Osteocyte (in vitro differentiated cells): ENCODE data around the gene ZNF212. TPM values are rescaled to one million over a fixed set of nuclear protein-coding genes. Genes with fewer than 3 reads are reported as not detected.
"Not testable (repeated sequence)": the region's sequence is repeated elsewhere in the genome, so short reads cannot be mapped to it uniquely, and the experiment has no call there.

Experiments
- DNase-seq: peaks from one replicate; pipeline ENCODE4 v3.0.0; 2021; ENCODE audit warnings: mixed read lengths; ENCODE audit not compliant: unreplicated experiment; ENCODE audit errors: extremely low spot score
- H3K27ac Mint-ChIP-seq: one replicate; pipeline ENCODE4 v1.8.0; 2021; ENCODE audit warnings: mild to moderate bottlenecking, mixed read lengths; ENCODE audit not compliant: unreplicated experiment
- H3K27me3 Mint-ChIP-seq: one replicate; pipeline ENCODE4 v1.8.0; 2021; ENCODE audit warnings: mixed read lengths; ENCODE audit not compliant: unreplicated experiment
- H3K36me3 Mint-ChIP-seq: one replicate; pipeline ENCODE4 v1.8.0; 2021; ENCODE audit warnings: mixed read lengths; ENCODE audit not compliant: unreplicated experiment
- H3K4me1 Mint-ChIP-seq: one replicate; pipeline ENCODE4 v1.8.0; 2021; ENCODE audit warnings: mixed read lengths; ENCODE audit not compliant: unreplicated experiment
- H3K4me3 Mint-ChIP-seq: one replicate; pipeline ENCODE4 v1.8.0; 2021; ENCODE audit warnings: mild to moderate bottlenecking, moderate library complexity, mixed read lengths; ENCODE audit not compliant: unreplicated experiment
- H3K9me3 Mint-ChIP-seq: one replicate; pipeline ENCODE4 v1.8.0; 2021; ENCODE audit warnings: mixed read lengths; ENCODE audit not compliant: unreplicated experiment
- total RNA-seq: library from RNA; stranded (reverse); gene quantifications from 2 replicates; pipeline ENCODE4 v1.2.1, GENCODE V29; 2021
- TF ChIP-seq, protein P1 (sequence below): fragments of 200-600 bp; sonication (generic); IDR thresholded peaks from 2 replicates; pipeline ENCODE4 v1.5.0; 2021; ENCODE audit warnings: antibody characterized with exemption, mild to moderate bottlenecking, moderate library complexity

Gene ZNF212
- total RNA-seq, 1 donor from 2014 or later = 11.9 TPM

DNA sequence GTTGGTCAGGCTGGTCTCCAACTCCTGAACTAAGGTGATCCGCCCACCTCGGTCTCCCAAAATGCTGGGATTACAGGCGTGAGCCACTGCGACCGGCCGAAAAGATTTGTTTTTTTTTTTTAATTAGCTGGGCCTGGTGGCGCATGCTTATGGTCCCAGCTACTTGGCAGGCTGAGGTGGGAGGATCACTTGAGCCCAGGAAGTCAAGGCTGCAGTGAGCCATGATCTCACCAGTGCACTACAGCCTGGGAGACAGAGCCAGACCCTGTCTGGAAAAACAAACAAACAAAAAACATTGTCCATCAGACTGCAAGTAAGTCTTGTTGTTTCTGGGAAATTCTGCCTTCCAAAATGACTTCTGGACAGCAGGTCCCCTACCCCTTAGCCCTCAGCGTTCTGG is 16.3 kb upstream of the ZNF212 start:
- H3K36me3 Mint-ChIP-seq = peaks cover 38% of the 10 kb centered on the region
- TF ChIP-seq, protein P1, sequence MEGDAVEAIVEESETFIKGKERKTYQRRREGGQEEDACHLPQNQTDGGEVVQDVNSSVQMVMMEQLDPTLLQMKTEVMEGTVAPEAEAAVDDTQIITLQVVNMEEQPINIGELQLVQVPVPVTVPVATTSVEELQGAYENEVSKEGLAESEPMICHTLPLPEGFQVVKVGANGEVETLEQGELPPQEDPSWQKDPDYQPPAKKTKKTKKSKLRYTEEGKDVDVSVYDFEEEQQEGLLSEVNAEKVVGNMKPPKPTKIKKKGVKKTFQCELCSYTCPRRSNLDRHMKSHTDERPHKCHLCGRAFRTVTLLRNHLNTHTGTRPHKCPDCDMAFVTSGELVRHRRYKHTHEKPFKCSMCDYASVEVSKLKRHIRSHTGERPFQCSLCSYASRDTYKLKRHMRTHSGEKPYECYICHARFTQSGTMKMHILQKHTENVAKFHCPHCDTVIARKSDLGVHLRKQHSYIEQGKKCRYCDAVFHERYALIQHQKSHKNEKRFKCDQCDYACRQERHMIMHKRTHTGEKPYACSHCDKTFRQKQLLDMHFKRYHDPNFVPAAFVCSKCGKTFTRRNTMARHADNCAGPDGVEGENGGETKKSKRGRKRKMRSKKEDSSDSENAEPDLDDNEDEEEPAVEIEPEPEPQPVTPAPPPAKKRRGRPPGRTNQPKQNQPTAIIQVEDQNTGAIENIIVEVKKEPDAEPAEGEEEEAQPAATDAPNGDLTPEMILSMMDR = no peak
- no peak overlapping the region for H3K27ac Mint-ChIP-seq
- H3K4me1 Mint-ChIP-seq = peaks cover 18% of the 10 kb centered on the region
- H3K4me3 Mint-ChIP-seq = no peak overlapping the region
- no peaks in the 10 kb centered on the region for H3K27me3 Mint-ChIP-seq
- no peak for DNase-seq
- no peaks in the 10 kb centered on the region for H3K9me3 Mint-ChIP-seq

- no peaks in the 10 kb centered on the region for H3K27me3 Mint-ChIP-seq
- H3K9me3 Mint-ChIP-seq = no peaks in the 10 kb centered on the region
- peaks cover 18% of the 10 kb centered on the region for H3K4me1 Mint-ChIP-seq
- DNase-seq = no peak
- peaks cover 34% of the 10 kb centered on the region for H3K36me3 Mint-ChIP-seq
- no peak overlapping the region for H3K4me3 Mint-ChIP-seq
- H3K27ac Mint-ChIP-seq = no peak overlapping the region
- TF ChIP-seq, protein P1 = no peak
Observed at GRCh38 chr7:149223761-149224160, 15.7 kb upstream of the ZNF212 start.

- no peaks in the 10 kb centered on the region for H3K9me3 Mint-ChIP-seq
- H3K36me3 Mint-ChIP-seq = peaks cover 28% of the 10 kb centered on the region
- no peak overlapping the region for H3K4me3 Mint-ChIP-seq
- TF ChIP-seq, protein P1 = no peak
- H3K27me3 Mint-ChIP-seq = no peaks in the 10 kb centered on the region
- H3K4me1 Mint-ChIP-seq = peaks cover 15% of the 10 kb centered on the region
- H3K27ac Mint-ChIP-seq = no peak overlapping the region
- no peak for DNase-seq
Observed at GRCh38 chr7:149224352-149224751, 15.1 kb upstream of the ZNF212 start.

DNA sequence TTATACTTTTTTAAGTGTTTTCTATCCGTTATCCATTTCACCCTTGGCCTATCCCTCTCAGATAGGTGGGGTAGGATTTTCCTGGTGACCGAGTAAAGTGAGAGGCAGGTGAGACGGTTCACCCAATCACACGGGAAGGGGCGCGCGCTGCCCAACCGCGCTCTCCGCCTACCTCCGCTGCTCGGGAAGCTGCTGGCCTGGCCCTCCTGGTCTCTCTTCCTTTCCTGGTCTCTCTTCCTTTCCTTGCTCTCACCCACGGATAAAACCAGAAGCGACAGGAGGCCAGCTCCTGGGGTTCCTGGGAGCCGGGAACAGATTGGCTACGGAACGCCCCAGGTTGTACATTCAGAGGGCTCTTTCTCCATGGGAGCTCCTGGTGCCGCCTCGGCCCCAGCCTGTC is 14.3 kb upstream of the ZNF212 start:
- Mint-ChIP-seq H3K4me3 (no peak overlapping the region), H3K9me3 (no peaks in the 10 kb centered on the region), H3K27me3 (no peaks in the 10 kb centered on the region), H3K27ac (no peak overlapping the region), H3K4me1 (peaks cover 8% of the 10 kb centered on the region), H3K36me3 (peaks cover 24% of the 10 kb centered on the region)
- TF ChIP-seq, protein P1 = no peak
- no peak for DNase-seq

DNA sequence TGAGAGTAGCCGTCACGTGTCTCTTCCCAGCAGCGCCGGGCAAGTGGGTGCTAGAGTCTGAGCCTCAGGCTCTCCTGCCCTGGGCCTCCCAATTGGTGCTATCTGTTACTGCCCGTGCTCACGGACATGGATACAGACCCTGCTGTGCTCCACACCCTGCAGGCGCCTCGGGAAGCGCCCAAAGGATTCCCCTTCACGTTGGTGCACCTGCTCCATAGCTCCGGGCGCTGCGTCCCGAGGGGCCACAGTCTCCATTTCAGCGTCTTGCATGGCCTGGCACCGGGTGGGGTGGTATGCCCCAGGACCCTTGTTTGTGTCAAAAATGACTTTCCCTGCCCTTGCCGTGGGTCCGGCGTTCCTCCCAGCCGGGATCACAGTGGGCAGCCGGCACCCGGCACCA is 13.8 kb upstream of the ZNF212 start:
- no peak overlapping the region for H3K27ac Mint-ChIP-seq
- no peaks in the 10 kb centered on the region for H3K9me3 Mint-ChIP-seq
- H3K36me3 Mint-ChIP-seq = peaks cover 22% of the 10 kb centered on the region
- H3K4me1 Mint-ChIP-seq = peaks cover 5% of the 10 kb centered on the region
- TF ChIP-seq, protein P1 = no peak
- DNase-seq = no peak
- no peak overlapping the region for H3K4me3 Mint-ChIP-seq
- H3K27me3 Mint-ChIP-seq = no peaks in the 10 kb centered on the region

DNA sequence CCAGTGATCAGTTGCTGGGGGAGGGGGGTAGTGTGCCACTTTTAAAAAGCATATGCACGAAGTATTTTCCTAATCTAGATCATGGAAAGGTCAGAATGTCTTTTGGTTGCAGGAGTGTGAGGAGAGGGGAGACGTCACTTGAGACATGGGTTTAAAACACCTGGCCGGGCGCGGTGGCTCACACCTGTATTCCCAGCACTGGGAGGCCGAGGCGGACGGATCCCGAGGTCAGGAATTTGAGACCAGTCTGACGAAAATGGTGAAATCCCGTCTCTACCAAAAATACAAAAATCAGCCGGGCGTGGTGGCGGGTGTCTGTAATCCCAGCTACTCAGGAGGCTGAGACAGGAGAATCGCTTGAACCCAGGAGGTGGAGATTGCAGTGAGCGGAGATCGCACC is 13.1 kb upstream of the ZNF212 start:
- not testable (repeated sequence) for H3K27me3 Mint-ChIP-seq, DNase-seq, H3K4me1 Mint-ChIP-seq, H3K27ac Mint-ChIP-seq, H3K9me3 Mint-ChIP-seq, H3K4me3 Mint-ChIP-seq
- peaks cover 16% of the 10 kb centered on the region for H3K36me3 Mint-ChIP-seq
